Sigmoid colon (tissue), 4 donors: ENCODE measurements around the gene SORCS1.

Experiments
- CTCF ChIP-seq, 4 experiments: fragments of 450-650 bp in 3 of 4; fragments of 200-600 bp in 1 of 4; IDR thresholded peaks; one replicate each; pipeline ENCODE4 v1.5.1; 2016 to 2019; ENCODE audit warnings: antibody characterized with exemption in 4 of 4, mild to moderate bottlenecking in 3 of 4, moderate library complexity in 2 of 4
- EP300 ChIP-seq, 4 donors: sonication (generic); formaldehyde crosslinking; IDR thresholded peaks; one replicate each; pipeline ENCODE4 v1.6.1; 2017; ENCODE audit warnings: antibody characterized with exemption in 4 of 4
- POLR2A ChIP-seq, 2 donors: fragments of 450-650 bp; IDR thresholded peaks; one replicate each; pipeline ENCODE4 v1.6.1; 2016; ENCODE audit warnings: antibody characterized with exemption in 2 of 2, mild to moderate bottlenecking in 2 of 2, moderate library complexity in 2 of 2
- POLR2AphosphoS5 ChIP-seq, 4 donors: sonication (generic); formaldehyde crosslinking; IDR thresholded peaks; one replicate each; pipeline ENCODE4 v1.6.1; 2017; ENCODE audit warnings: antibody characterized with exemption in 4 of 4

GRCh38 chr10:107075117-107075516 lies 89.4 kb downstream of the SORCS1 start:
- TF ChIP-seq CTCF (IDR thresholded peaks at IDR 0.05) = no peak
- no peak for TF ChIP-seq POLR2A (IDR thresholded peaks at IDR 0.05)
- no peak for TF ChIP-seq EP300 (IDR thresholded peaks at IDR 0.05)
- TF ChIP-seq POLR2AphosphoS5 (IDR thresholded peaks at IDR 0.05) = no peak
